H1 (cell line): ENCODE measurements around the gene CDH1. TPM values are rescaled to one million over a fixed set of nuclear protein-coding genes. Genes with fewer than 3 reads are reported as not detected.

Experiments
- CTCF ChIA-PET: fragments of 300-600 bp; sonication (Branson Sonifier 250); formaldehyde crosslinking; loops from one replicate; lab custom pipeline; 2021; ENCODE audit not compliant: partially characterized antibody; lab: Charles Lee
- POLR2A ChIA-PET: fragments of 300-600 bp; sonication (Branson Sonifier 250); formaldehyde crosslinking; loops from one replicate; lab custom pipeline; 2021; ENCODE audit warnings: inconsistent platforms; ENCODE audit not compliant: partially characterized antibody; lab: Charles Lee
- DNase-seq, 2 experiments: peaks; one replicate each; pipeline versions ENCODE4 v3.0.0 to v3.0.0-alpha.2; 2010 to 2022; ENCODE audit warnings: low spot score in 2 of 2, low read depth in 1 of 2, mixed read lengths in 1 of 2
- FAIRE-seq: peaks from 2 replicates; lab custom pipeline; 2011; peaks lifted over from hg19 to GRCh38; lab: Jason Lieb, UNC
- H2AFZ ChIP-seq: 2 replicates; pipeline ENCODE4 v1.8.1; 2012; ENCODE audit warnings: low read length, inconsistent platforms
- H2AK5ac ChIP-seq: 2 replicates; pipeline ENCODE4 v1.6.1; 2013; ENCODE audit warnings: low read depth, low read length
- H2BK120ac ChIP-seq: replicated peaks from 2 replicates; pipeline ENCODE3; 2013; ENCODE audit warnings: low read depth, low read length, inconsistent platforms
- H2BK12ac ChIP-seq: 2 replicates; pipeline ENCODE4 v1.6.1; 2013; ENCODE audit warnings: low read depth, low read length
- H2BK15ac ChIP-seq: 2 replicates; pipeline ENCODE4 v1.6.1; 2013; ENCODE audit warnings: low read length
- H2BK20ac ChIP-seq: 2 replicates; pipeline ENCODE4 v1.6.1; 2013; ENCODE audit warnings: low read length
- H2BK5ac ChIP-seq: 2 replicates; pipeline ENCODE4 v1.6.1; 2013; ENCODE audit warnings: low read depth, low read length
- H3K14ac ChIP-seq: 2 replicates; pipeline ENCODE4 v1.6.1; 2013; ENCODE audit warnings: inconsistent platforms; ENCODE audit not compliant: insufficient read length
- H3K18ac ChIP-seq: 2 replicates; pipeline ENCODE4 v1.6.1; 2013; ENCODE audit warnings: low read length; ENCODE audit errors: extremely low read depth
- H3K23ac ChIP-seq: 2 replicates; pipeline ENCODE4 v1.6.1; 2013; ENCODE audit warnings: inconsistent platforms; ENCODE audit not compliant: insufficient read length
- H3K23me2 ChIP-seq: 2 replicates; pipeline ENCODE4 v1.6.1; 2013; ENCODE audit warnings: low read depth, low read length
- H3K27ac ChIP-seq: 2 replicates; pipeline ENCODE4 v1.6.1; 2011; ENCODE audit warnings: low read depth, low read length, inconsistent platforms
- H3K27me3 ChIP-seq, 4 experiments: replicated peaks in 1 of 4; 1 replicate in 1 of 4; 2 replicates in 3 of 4; pipeline versions ENCODE4 v1.6.1 to v1.8.1; 2011 to 2013; ENCODE audit warnings: low read length in 3 of 4, mild to moderate bottlenecking in 3 of 4, inconsistent platforms in 2 of 4, mixed read lengths in 2 of 4, moderate library complexity in 1 of 4; ENCODE audit not compliant: control insufficient read depth in 3 of 4, insufficient read depth in 3 of 4; ENCODE audit errors: extremely low read depth in 1 of 4
- H3K36me3 ChIP-seq, 4 experiments: 2 replicates each; pipeline versions ENCODE4 v1.6.1 to v1.8.1; 2011 to 2013; ENCODE audit warnings: mild to moderate bottlenecking in 4 of 4, low read length in 3 of 4, moderate library complexity in 2 of 4, control low read depth in 1 of 4, inconsistent platforms in 1 of 4; ENCODE audit not compliant: insufficient read depth in 4 of 4, control insufficient read depth in 2 of 4
- H3K4ac ChIP-seq: replicated peaks from 2 replicates; pipeline ENCODE3; 2013; ENCODE audit warnings: low read length, low read depth, mixed read lengths, inconsistent platforms; ENCODE audit not compliant: insufficient read length
- H3K4me1 ChIP-seq, 4 experiments: replicated peaks in 1 of 4; 1 replicate in 1 of 4; 2 replicates in 3 of 4; pipeline versions ENCODE4 v1.6.1 to v1.8.1; 2011 to 2013; ENCODE audit warnings: low read length in 3 of 4, inconsistent platforms in 2 of 4, mixed read lengths in 1 of 4; ENCODE audit not compliant: insufficient read depth in 4 of 4, control insufficient read depth in 3 of 4
- H3K4me2 ChIP-seq, 2 experiments: 2 replicates each; pipeline versions ENCODE4 v1.6.1 to v1.8.1; 2011 to 2013; ENCODE audit warnings: low read depth in 2 of 2, low read length in 2 of 2, control low read depth in 1 of 2, inconsistent platforms in 1 of 2, mild to moderate bottlenecking in 1 of 2; ENCODE audit not compliant: insufficient read depth in 1 of 2
- H3K4me3 ChIP-seq, 4 experiments: fragments of 200-600, 300-600 bp in 1 of 4; sonication (generic), shearing (Covaris generic), sonication (Bioruptor Twin) in 1 of 4; 2 replicates each; pipeline versions ENCODE4 v1.5.1 to v1.8.1; 2011 to 2016; ENCODE audit warnings: low read length in 4 of 4, low read depth in 3 of 4, control low read depth in 2 of 4, inconsistent platforms in 2 of 4, mild to moderate bottlenecking in 2 of 4, mixed read lengths in 1 of 4, moderate library complexity in 1 of 4; ENCODE audit not compliant: insufficient read depth in 2 of 4; ENCODE audit errors: extremely low read depth in 1 of 4
- H3K56ac ChIP-seq: replicated peaks from 2 replicates; pipeline ENCODE3; 2013; ENCODE audit warnings: low read depth, mild to moderate bottlenecking, mixed read lengths, low read length, inconsistent platforms; ENCODE audit not compliant: insufficient read length
- H3K79me1 ChIP-seq: 2 replicates; pipeline ENCODE4 v1.6.1; 2013; ENCODE audit warnings: low read depth, low read length, control low read depth
- H3K79me2 ChIP-seq, 2 experiments: 2 replicates each; pipeline versions ENCODE4 v1.6.1 to v1.8.1; 2012 to 2013; ENCODE audit warnings: low read length in 2 of 2, mild to moderate bottlenecking in 2 of 2, inconsistent platforms in 1 of 2; ENCODE audit not compliant: insufficient read depth in 2 of 2, control insufficient read depth in 1 of 2
- H3K9ac ChIP-seq, 4 experiments: replicated peaks in 1 of 4; 1 replicate in 1 of 4; 2 replicates in 3 of 4; pipeline versions ENCODE4 v1.6.1 to v1.8.1; 2011 to 2013; ENCODE audit warnings: low read depth in 3 of 4, low read length in 3 of 4, control low read depth in 2 of 4, mild to moderate bottlenecking in 2 of 4, moderate library complexity in 2 of 4, inconsistent platforms in 1 of 4; ENCODE audit errors: extremely low read depth in 1 of 4
- H3K9me3 ChIP-seq, 2 experiments: 2 replicates each; pipeline versions ENCODE4 v1.6.1 to v1.8.1; 2012 to 2013; ENCODE audit warnings: mild to moderate bottlenecking in 2 of 2, moderate library complexity in 2 of 2, control low read depth in 1 of 2, inconsistent platforms in 1 of 2, low read depth in 1 of 2, low read length in 1 of 2, mixed read lengths in 1 of 2; ENCODE audit not compliant: insufficient read depth in 2 of 2
- H4K20me1 ChIP-seq, 2 experiments: replicated peaks in 1 of 2; 2 replicates each; pipeline versions ENCODE3 to v1.8.1; 2011 to 2013; ENCODE audit warnings: inconsistent platforms in 2 of 2, low read length in 2 of 2, mild to moderate bottlenecking in 1 of 2; ENCODE audit not compliant: insufficient read depth in 2 of 2, control insufficient read depth in 1 of 2
- H4K5ac ChIP-seq: 2 replicates; pipeline ENCODE4 v1.6.1; 2013; ENCODE audit warnings: low read length, low read depth, mixed read lengths, inconsistent platforms; ENCODE audit not compliant: insufficient read length
- H4K8ac ChIP-seq: 2 replicates; pipeline ENCODE4 v1.8.0; 2013; ENCODE audit warnings: mild to moderate bottlenecking, moderate library complexity, low read length, inconsistent platforms; ENCODE audit not compliant: insufficient read depth; ENCODE audit errors: extremely low read depth
- H4K91ac ChIP-seq: replicated peaks from 2 replicates; pipeline ENCODE3; 2013; ENCODE audit warnings: low read length, mixed read lengths, inconsistent platforms; ENCODE audit not compliant: insufficient read length
- CREB1 ChIP-seq: IDR thresholded peaks from 2 replicates; pipeline ENCODE4 v1.6.1; 2012; ENCODE audit warnings: inconsistent platforms
- GABPA ChIP-seq: IDR thresholded peaks from 2 replicates; pipeline ENCODE4 v1.6.1; 2011; ENCODE audit warnings: mild to moderate bottlenecking, low read length, moderate library complexity, borderline replicate concordance; ENCODE audit not compliant: insufficient read depth
- HDAC6 ChIP-seq: IDR thresholded peaks from one replicate; pipeline ENCODE4 v1.7.1; 2012; ENCODE audit warnings: low read depth, mild to moderate bottlenecking, inconsistent platforms, low read length, moderate library complexity
- JUN ChIP-seq: IDR thresholded peaks from 2 replicates; pipeline ENCODE4 v1.6.1; 2011; ENCODE audit warnings: low read depth, mild to moderate bottlenecking, improper control_type of control experiment, low read length
- ZNF274 ChIP-seq: IDR thresholded peaks from 2 replicates; pipeline ENCODE4 v1.7.0; 2012; ENCODE audit warnings: low read length, borderline replicate concordance; ENCODE audit errors: extremely low read depth
- WGBS, 2 experiments: shearing (Covaris generic) in 1 of 2; methylation state at CpG; one replicate each; pipeline versions ENCODE4 v1.1.6 to v1.1.7; 2013 to 2015; ENCODE audit warnings: low lambda C conversion rate in 2 of 2, mixed read lengths in 2 of 2, inconsistent platforms in 1 of 2, low coverage in 1 of 2, missing lambda C conversion rate in 1 of 2; ENCODE audit not compliant: insufficient replicate concordance in 2 of 2, insufficient coverage in 1 of 2, insufficient read length in 1 of 2; ENCODE audit errors: extremely low coverage in 1 of 2, missing lambda C conversion rate in 1 of 2; 5-methylcytosine and 5-hydroxymethylcytosine counted together
- polyA plus RNA-seq, 7 experiments: library from polyadenylated mRNA; depleted of rRNA in 3 of 7; stranded (reverse) in 5 of 7; unstranded in 2 of 7; fragments of >200 nt in 5 of 7; fragments of 200-250 nt in 2 of 7; gene quantifications; 1 replicate in 5 of 7; 2 replicates in 1 of 7; 4 replicates in 1 of 7; pipeline versions ENCODE4 v1.2.1 to v1.2.3, GENCODE V29; 2011 to 2013; ENCODE audit warnings: missing spikeins in 2 of 7, mixed read lengths in 2 of 7
- total RNA-seq: library from RNA; stranded (reverse); fragmentation: NEBNext Ultra II Directional; extraction: Animal tissue kit (Norgen Biotek cat#: 25700); gene quantifications from 2 replicates; pipeline ENCODE4 v1.2.1, GENCODE V29; 2021
- TF ChIP-seq, protein P1 (sequence below): IDR thresholded peaks from 2 replicates; pipeline ENCODE4 v1.6.1; 2011; ENCODE audit warnings: low read depth, mild to moderate bottlenecking, low read length; ENCODE audit not compliant: insufficient read depth

The CDH1 gene
- total and polyA plus RNA-seq, 2 of the 8 experiments (the other 6 are each of a cell fraction or from before 2014, with no cell fraction given), result 133 to 265 TPM

DNA sequence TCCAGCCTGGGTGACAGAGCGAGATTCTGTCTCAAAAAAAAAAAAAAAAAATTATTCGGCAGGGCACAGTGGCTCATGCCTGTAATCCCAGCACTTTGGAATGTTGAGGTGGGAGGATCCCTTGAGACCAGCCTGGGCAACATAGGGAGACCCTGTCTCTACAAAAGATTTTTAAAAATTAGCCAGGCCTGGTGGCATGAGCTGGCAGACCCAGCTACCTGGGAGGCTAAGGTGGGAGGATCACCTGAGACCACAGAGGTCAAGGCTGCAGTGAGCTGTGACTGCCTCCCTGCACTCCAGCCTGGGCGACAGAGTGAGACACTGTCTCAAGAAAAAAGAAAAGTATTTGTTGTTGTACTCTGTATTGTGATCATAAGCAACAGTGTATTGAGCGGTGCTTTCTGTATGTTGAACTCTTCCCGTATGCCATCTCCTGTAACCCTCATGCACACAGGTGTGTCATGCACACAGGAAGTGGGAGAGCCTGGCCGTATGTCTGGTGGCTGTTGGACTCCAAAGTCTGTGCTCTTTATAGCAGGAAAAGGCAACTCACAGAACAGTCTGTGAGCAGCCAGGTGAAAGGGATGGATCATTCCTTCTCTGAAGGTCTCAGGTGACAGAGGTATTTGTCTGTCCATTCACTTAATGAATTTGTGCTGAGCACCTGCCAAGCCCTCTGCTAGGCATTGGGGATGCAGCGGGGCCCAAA lies 17.1 kb downstream of the CDH1 start:
- CTCF ChIA-PET, result interaction anchor here (0.6 to 1.5 kb wide), 4 partner anchors 16 to 470 kb away, joined by 3 to 4 read pairs (median 4); no protein-coding TSS in a partner anchor
- TF ChIP-seq GABPA, result no peak
- TF ChIP-seq CREB1, result no peak
- no peak for TF ChIP-seq HDAC6
- TF ChIP-seq, protein P1, sequence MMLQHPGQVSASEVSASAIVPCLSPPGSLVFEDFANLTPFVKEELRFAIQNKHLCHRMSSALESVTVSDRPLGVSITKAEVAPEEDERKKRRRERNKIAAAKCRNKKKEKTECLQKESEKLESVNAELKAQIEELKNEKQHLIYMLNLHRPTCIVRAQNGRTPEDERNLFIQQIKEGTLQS, result no peak
- no peak for TF ChIP-seq JUN
- no peak for TF ChIP-seq ZNF274
- Histone ChIP-seq H3K23ac (no peak overlapping the region), H4K8ac (no peak overlapping the region), H3K27me3 (no peaks in the 10 kb centered on the region), H4K20me1 (peaks cover 3 to 8% of the 10 kb centered on the region in 2 experiments), H3K9me3 (no peaks in the 10 kb centered on the region), H3K4me1 (peaks cover 0 to 5% (median 4%) of the 10 kb centered on the region in 4 experiments; a peak in 3 of 7 replicates), H3K27ac (no peak overlapping the region), H4K91ac (no peak overlapping the region), H2BK5ac (no peak overlapping the region), H3K79me2 (peaks cover 4 to 86% of the 10 kb centered on the region in 2 experiments; a peak in 3 of 4 replicates), H3K14ac (no peak overlapping the region), H2AK5ac (no peak overlapping the region), H3K9ac (no peak overlapping the region), H3K4me3 (no peak overlapping the region), H2AFZ (no peak overlapping the region), H3K36me3 (peaks cover 0 to 26% (median 0%) of the 10 kb centered on the region in 4 experiments; a peak in 4 of 8 replicates), H3K18ac (no peak overlapping the region; the same call in 1 of the 2 replicates), H3K23me2 (no peaks in the 10 kb centered on the region; the same call in 1 of the 2 replicates), H3K56ac (no peak overlapping the region), H2BK12ac (peak overlapping the region; percentile 77; the same call in 1 of the 2 replicates), H4K5ac (no peak overlapping the region), H3K4me2 (no peak overlapping the region), H3K79me1 (no peaks in the 10 kb centered on the region; the same call in none of the 2 replicates), H2BK20ac (peak overlapping the region; percentile 80; the same call in 1 of the 2 replicates), H2BK120ac (no peak overlapping the region), H2BK15ac (peak overlapping the region; percentile 65; the same call in 1 of the 2 replicates), H3K4ac (no peak overlapping the region)
- POLR2A ChIA-PET, result interaction anchor here (1.1 kb wide), 1 partner anchor 353 kb away, joined by 5 read pairs; no protein-coding TSS in a partner anchor
- DNase-seq, result no peak
- 86% methylated on average over 7 of the region's 7 CpGs; no CpG with 5 or more reads in 1 of the 2 experiments for WGBS, 2 experiments
- no peak for FAIRE-seq
